ENCODE measurements around the gene BCAM. TPM values are rescaled to one million over a fixed set of nuclear protein-coding genes. Genes with fewer than 3 reads are reported as not detected.

Gene BCAM
- total and polyA plus RNA-seq, 2 of the 4 experiments (the other 2 are of a cell fraction) = 2.3 to 35.7 TPM

- CTCF ChIA-PET = no interaction called here
- no peaks in the 10 kb centered on the region for H3K9me3 ChIP-seq (ENCODE audit: control insufficient read depth, insufficient read depth, low read length)
- H4K8ac ChIP-seq (ENCODE audit: low read depth in 2 of 2, low read length in 2 of 2) = no peak overlapping the region
- no peak overlapping the region for H2BK5ac ChIP-seq (ENCODE audit: low read depth, low read length, poor library complexity, severe bottlenecking)
- H3K27me3 ChIP-seq (ENCODE audit: control insufficient read depth, insufficient read depth, low read length) = no peaks in the 10 kb centered on the region
- no peak overlapping the region for H3K4me3 ChIP-seq (ENCODE audit: insufficient read depth, low read depth, low read length)
- H3K9ac ChIP-seq (ENCODE audit: low read depth, low read length) = no peak overlapping the region
- H3K4me1 ChIP-seq (ENCODE audit: control insufficient read depth, insufficient read depth, low read length) = peaks cover 4% of the 10 kb centered on the region
- H3K36me3 ChIP-seq (ENCODE audit: control insufficient read depth, insufficient read depth, low read length) = no peaks in the 10 kb centered on the region
- no peaks in the 10 kb centered on the region for H3K9me1 ChIP-seq (ENCODE audit: insufficient read depth, low read length)
- H3K4ac ChIP-seq (ENCODE audit: low read depth, low read length) = no peak overlapping the region
- H3K79me1 ChIP-seq (ENCODE audit: low read depth in 1 of 2, low read length in 2 of 2) = no peaks in the 10 kb centered on the region
- in situ Hi-C loops (cut with MboI; ENCODE audit: low sequenced_read_pairs) = loop anchor here (25.0 kb wide), 1 partner anchor 232 kb away; no protein-coding TSS in a partner anchor
- H2AK5ac ChIP-seq (ENCODE audit: low read depth, low read length) = no peak overlapping the region; the same call in 1 of the 2 replicates
- TF ChIP-seq BHLHE40 (IDR thresholded peaks at IDR 0.05; ENCODE audit: low read depth, low read length) (no peak), FOS (IDR thresholded peaks at IDR 0.05; ENCODE audit: low read depth, low read length) (no peak), CTCF (conservative IDR thresholded peaks at IDR 0.05; ENCODE audit: low read depth, low read length) (no peak), MAZ (IDR thresholded peaks at IDR 0.05; ENCODE audit: borderline replicate concordance, low read depth, low read length) (no peak), RCOR1 (IDR thresholded peaks at IDR 0.05; ENCODE audit: insufficient replicate concordance, low read length) (no peak), NFE2L2 (IDR thresholded peaks at IDR 0.05; ENCODE audit: low read depth, low read length) (no peak)
- no peak overlapping the region for H3K23ac ChIP-seq (ENCODE audit: low read depth, low read length)
- POLR2A ChIA-PET (ENCODE audit: unreplicated experiment) = no interaction called here
- H2AFZ ChIP-seq (replicated peaks; ENCODE audit: low read length, poor library complexity) = peak overlapping the region; percentile 5
- H3K56ac ChIP-seq (ENCODE audit: extremely low read depth, insufficient read depth, low read length) = no peak overlapping the region
- no peak overlapping the region for H3K4me2 ChIP-seq (ENCODE audit: low read depth, low read length)
- no peak overlapping the region for H3K14ac ChIP-seq (replicated peaks; ENCODE audit: low read depth, low read length)
- H3K27ac ChIP-seq (ENCODE audit: insufficient read depth, low read length) = no peak overlapping the region
- WGBS, 2 experiments (ENCODE audit: extremely low coverage in 2 of 2, insufficient read length in 1 of 2) = 90% methylated on average over 3 of the region's 4 CpGs; no CpG with 5 or more reads in 1 of the 2 experiments
- H2BK20ac ChIP-seq (ENCODE audit: low read depth, low read length) = no peak overlapping the region
- DNase-seq = no peak
- intact Hi-C loops (cut with micrococcal nuclease) = no loop called here
- no TSS peak for BruUV-seq (replicated peaks)
- no peak overlapping the region for H3K18ac ChIP-seq (ENCODE audit: low read depth, low read length)
- no peak overlapping the region for H2BK120ac ChIP-seq (ENCODE audit: low read depth, low read length)
- no peak overlapping the region for H2BK15ac ChIP-seq (ENCODE audit: low read depth, low read length)
- no peak overlapping the region for H4K5ac ChIP-seq (ENCODE audit: low read depth, low read length)
- H4K91ac ChIP-seq (ENCODE audit: insufficient read depth, low read depth, low read length) = no peak overlapping the region
- dilution Hi-C loops (cut with HindIII; ENCODE audit: low sequenced_read_pairs, unreplicated experiment) = no loop called here
- no peak for ATAC-seq (ENCODE audit: low read depth)
- no peaks in the 10 kb centered on the region for H4K20me1 ChIP-seq (ENCODE audit: insufficient read depth, low read length)
- no peak overlapping the region for H2AK9ac ChIP-seq (replicated peaks; ENCODE audit: low read depth, low read length, poor library complexity)
These were observed 14.3 kb upstream of the BCAM start for GRCh38 chr19:44794610-44795009.
